D721Med (cell line): ENCODE measurements around the gene PRUNE2.

Experiments used
- DNase-seq: peaks from one replicate; pipeline ENCODE4 v3.0.0; 2011; ENCODE audit warnings: low spot score; ENCODE audit not compliant: insufficient read length
- FAIRE-seq: peaks from 2 replicates; lab custom pipeline; 2011; peaks lifted over from hg19 to GRCh38; lab: Jason Lieb, UNC
- CTCF ChIP-seq: IDR thresholded peaks from 2 replicates; pipeline ENCODE4 v1.5.1; 2012; ENCODE audit warnings: mild to moderate bottlenecking, control low read depth; ENCODE audit not compliant: insufficient read depth; ENCODE audit errors: missing control alignments

Gene PRUNE2

GRCh38 chr9:76793784-76794431 lies 112.0 kb downstream of the PRUNE2 start:
- no peak for FAIRE-seq
- no peak for DNase-seq
- TF ChIP-seq CTCF, result no peak

- no peak for TF ChIP-seq CTCF
- no peak for DNase-seq
- FAIRE-seq, result no peak
These were observed 116.1 kb downstream of the PRUNE2 start for GRCh38 chr9:76789840-76790239.

GRCh38 chr9:76787677-76788076 lies 118.2 kb downstream of the PRUNE2 start:
- no peak for DNase-seq
- FAIRE-seq, result no peak
- TF ChIP-seq CTCF, result no peak

- no peak for FAIRE-seq
- DNase-seq, result no peak
- no peak for TF ChIP-seq CTCF
These were observed 120.4 kb downstream of the PRUNE2 start for GRCh38 chr9:76785501-76785900.

- DNase-seq (no peak), FAIRE-seq (no peak)
- TF ChIP-seq CTCF, result no peak
These were observed 121.0 kb downstream of the PRUNE2 start for GRCh38 chr9:76784881-76785280.

- no peak for TF ChIP-seq CTCF
- no peak for DNase-seq
- FAIRE-seq, result no peak
These were observed 133.0 kb downstream of the PRUNE2 start for GRCh38 chr9:76772686-76773445.

- DNase-seq, result no peak
- TF ChIP-seq CTCF, result no peak
- no peak for FAIRE-seq
These were observed 139.8 kb downstream of the PRUNE2 start for GRCh38 chr9:76766126-76766525.
